OCI-LY1 (cell line): ENCODE measurements around the gene ZFP37.

ENCODE experiments used
- CTCF ChIP-seq: fragments of 200-600 bp; sonication (generic), shearing (Covaris generic); IDR thresholded peaks from 2 replicates; pipeline ENCODE4 v1.5.1; 2017; ENCODE audit warnings: mild to moderate bottlenecking, antibody characterized with exemption, low read length, moderate library complexity, mixed read lengths
- EZH2 ChIP-seq: fragments of 200-600 bp; sonication (generic), shearing (Covaris generic); IDR thresholded peaks from 2 replicates; pipeline ENCODE4 v1.8.0; 2017; ENCODE audit warnings: borderline replicate concordance, mixed run types, mild to moderate bottlenecking, antibody characterized with exemption, low read length, moderate library complexity, mixed read lengths

- TF ChIP-seq EZH2: no peak
- TF ChIP-seq CTCF: no peak
These were observed 44.0 kb downstream of the ZFP37 start for GRCh38 chr9:113012492-113012891.
